Prostate gland (tissue), 2 donors: ENCODE measurements around the gene TBC1D22B.

Source experiments
- POLR2A ChIP-seq: fragments of 450-650 bp; IDR thresholded peaks from one replicate; pipeline ENCODE4 v1.6.1; 2016; ENCODE audit warnings: antibody characterized with exemption, mild to moderate bottlenecking
- POLR2AphosphoS5 ChIP-seq: sonication (generic); formaldehyde crosslinking; IDR thresholded peaks from one replicate; pipeline ENCODE4 v1.6.1; 2017; ENCODE audit warnings: antibody characterized with exemption
- TF ChIP-seq, protein P1 (sequence below), 4 experiments: fragments of 200-600 bp in 2 of 4; fragments of 450-650 bp in 2 of 4; sonication (generic) in 2 of 4; IDR thresholded peaks; 1 replicate in 3 of 4; 2 replicates in 1 of 4; pipeline ENCODE4 v1.5.1; 2016 to 2019; ENCODE audit warnings: antibody characterized with exemption in 4 of 4, mild to moderate bottlenecking in 2 of 4, moderate library complexity in 2 of 4

DNA sequence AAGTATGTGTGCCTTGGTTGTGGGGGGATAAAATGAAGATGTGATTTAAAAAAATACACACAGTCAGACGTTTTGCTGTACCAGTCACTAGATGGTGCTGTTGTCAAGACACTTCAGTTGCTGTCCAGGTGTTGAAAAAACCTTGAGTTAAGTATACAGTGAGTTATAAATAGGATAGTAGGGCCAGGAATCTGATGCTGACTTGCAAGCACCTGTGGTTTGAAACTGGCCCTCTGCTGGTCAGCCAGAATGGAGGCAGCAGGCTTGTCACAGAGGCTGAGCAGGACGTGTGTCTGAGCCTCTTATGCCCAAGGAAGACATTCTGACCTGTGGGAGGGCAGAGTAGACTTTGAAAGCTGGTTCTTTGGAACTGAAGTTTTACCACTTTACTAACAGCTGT lies 124.0 kb downstream of the TBC1D22B start:
- TF ChIP-seq, protein P1, sequence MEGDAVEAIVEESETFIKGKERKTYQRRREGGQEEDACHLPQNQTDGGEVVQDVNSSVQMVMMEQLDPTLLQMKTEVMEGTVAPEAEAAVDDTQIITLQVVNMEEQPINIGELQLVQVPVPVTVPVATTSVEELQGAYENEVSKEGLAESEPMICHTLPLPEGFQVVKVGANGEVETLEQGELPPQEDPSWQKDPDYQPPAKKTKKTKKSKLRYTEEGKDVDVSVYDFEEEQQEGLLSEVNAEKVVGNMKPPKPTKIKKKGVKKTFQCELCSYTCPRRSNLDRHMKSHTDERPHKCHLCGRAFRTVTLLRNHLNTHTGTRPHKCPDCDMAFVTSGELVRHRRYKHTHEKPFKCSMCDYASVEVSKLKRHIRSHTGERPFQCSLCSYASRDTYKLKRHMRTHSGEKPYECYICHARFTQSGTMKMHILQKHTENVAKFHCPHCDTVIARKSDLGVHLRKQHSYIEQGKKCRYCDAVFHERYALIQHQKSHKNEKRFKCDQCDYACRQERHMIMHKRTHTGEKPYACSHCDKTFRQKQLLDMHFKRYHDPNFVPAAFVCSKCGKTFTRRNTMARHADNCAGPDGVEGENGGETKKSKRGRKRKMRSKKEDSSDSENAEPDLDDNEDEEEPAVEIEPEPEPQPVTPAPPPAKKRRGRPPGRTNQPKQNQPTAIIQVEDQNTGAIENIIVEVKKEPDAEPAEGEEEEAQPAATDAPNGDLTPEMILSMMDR (IDR thresholded peaks at IDR 0.05) = peak in 3 of 4 experiments; percentile 58 to 62 (median 60)
- no peak for TF ChIP-seq POLR2A
- TF ChIP-seq POLR2AphosphoS5 = peak; percentile 43
